ENCODE measurements around the gene VPS13C.

VPS13C gene

DNA sequence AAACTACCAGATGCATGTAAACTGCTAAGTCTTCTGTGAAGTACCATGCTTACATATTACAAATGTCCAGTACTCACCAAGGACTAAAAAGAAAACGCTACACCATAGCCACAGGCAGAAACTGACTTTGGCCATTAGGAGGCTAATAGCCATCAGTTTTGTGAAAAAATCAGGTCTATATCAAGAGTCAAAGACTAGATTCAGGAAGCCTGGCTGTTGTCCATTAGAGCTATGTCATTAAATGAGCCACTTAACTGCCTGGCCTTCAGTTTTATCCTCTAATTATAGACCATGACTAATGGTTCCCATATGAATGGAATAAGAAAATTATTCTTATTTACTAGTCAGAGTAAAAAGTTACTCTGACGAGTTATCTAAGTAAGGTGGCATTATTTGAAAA lies 144.1 kb downstream of the VPS13C start:
- H3K4me2 ChIP-seq (ENCODE audit: low read length): no peak overlapping the region
- no peaks in the 10 kb centered on the region for H3K27me3 ChIP-seq (ENCODE audit: control insufficient read depth, low read length)
- no peak overlapping the region for H3K27ac ChIP-seq (ENCODE audit: low read depth, low read length)
- H3K79me2 ChIP-seq (ENCODE audit: control insufficient read depth, low read length): no peaks in the 10 kb centered on the region
- H3K4me3 ChIP-seq (ENCODE audit: low read length): no peak overlapping the region
- no peaks in the 10 kb centered on the region for H3K9me2 ChIP-seq (replicated peaks; ENCODE audit: control insufficient read depth, low read length)
- no peaks in the 10 kb centered on the region for H3K4me1 ChIP-seq (ENCODE audit: control insufficient read depth, low read length)
- H3K36me3 ChIP-seq (ENCODE audit: control insufficient read depth, low read length): peaks cover 43% of the 10 kb centered on the region
- H4K20me1 ChIP-seq (ENCODE audit: control insufficient read depth, insufficient read depth, low read depth, low read length): no peaks in the 10 kb centered on the region
- TF ChIP-seq, protein P1, sequence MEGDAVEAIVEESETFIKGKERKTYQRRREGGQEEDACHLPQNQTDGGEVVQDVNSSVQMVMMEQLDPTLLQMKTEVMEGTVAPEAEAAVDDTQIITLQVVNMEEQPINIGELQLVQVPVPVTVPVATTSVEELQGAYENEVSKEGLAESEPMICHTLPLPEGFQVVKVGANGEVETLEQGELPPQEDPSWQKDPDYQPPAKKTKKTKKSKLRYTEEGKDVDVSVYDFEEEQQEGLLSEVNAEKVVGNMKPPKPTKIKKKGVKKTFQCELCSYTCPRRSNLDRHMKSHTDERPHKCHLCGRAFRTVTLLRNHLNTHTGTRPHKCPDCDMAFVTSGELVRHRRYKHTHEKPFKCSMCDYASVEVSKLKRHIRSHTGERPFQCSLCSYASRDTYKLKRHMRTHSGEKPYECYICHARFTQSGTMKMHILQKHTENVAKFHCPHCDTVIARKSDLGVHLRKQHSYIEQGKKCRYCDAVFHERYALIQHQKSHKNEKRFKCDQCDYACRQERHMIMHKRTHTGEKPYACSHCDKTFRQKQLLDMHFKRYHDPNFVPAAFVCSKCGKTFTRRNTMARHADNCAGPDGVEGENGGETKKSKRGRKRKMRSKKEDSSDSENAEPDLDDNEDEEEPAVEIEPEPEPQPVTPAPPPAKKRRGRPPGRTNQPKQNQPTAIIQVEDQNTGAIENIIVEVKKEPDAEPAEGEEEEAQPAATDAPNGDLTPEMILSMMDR (IDR thresholded peaks at IDR 0.05; ENCODE audit: low read depth, low read length, poor library complexity, severe bottlenecking): no peak
- no peak for TF ChIP-seq EZH2phosphoT487 (IDR thresholded peaks at IDR 0.05; ENCODE audit: borderline replicate concordance, low read length)
- H3F3A ChIP-seq (ENCODE audit: control insufficient read depth, insufficient read depth): no peaks in the 10 kb centered on the region
- no peaks in the 10 kb centered on the region for H3K9me3 ChIP-seq (ENCODE audit: control insufficient read depth, insufficient read depth, low read length)

DNA sequence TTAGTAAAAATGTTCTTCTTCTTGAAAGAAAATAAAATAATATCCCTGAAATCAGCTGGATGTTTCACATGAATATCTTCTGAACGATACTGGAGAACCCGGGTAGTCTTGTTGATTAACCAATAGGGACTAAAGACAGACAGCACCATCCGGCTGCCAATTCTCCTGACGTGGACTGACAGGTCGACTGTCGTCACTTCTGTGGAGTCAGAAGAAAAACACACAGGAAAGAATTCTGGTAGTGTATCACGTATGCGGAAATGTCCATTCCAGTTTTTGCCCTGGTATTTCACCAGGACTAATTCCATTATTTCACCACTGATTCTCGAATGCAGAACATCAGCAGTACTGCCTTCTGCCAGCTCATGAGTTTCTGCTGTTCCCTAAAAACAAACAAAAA lies 144.6 kb downstream of the VPS13C start:
- no peaks in the 10 kb centered on the region for H3F3A ChIP-seq (ENCODE audit: control insufficient read depth, insufficient read depth)
- peaks cover 48% of the 10 kb centered on the region for H3K36me3 ChIP-seq (ENCODE audit: control insufficient read depth, low read length)
- H4K20me1 ChIP-seq (ENCODE audit: control insufficient read depth, insufficient read depth, low read depth, low read length): no peaks in the 10 kb centered on the region
- no peaks in the 10 kb centered on the region for H3K9me2 ChIP-seq (replicated peaks; ENCODE audit: control insufficient read depth, low read length)
- no peaks in the 10 kb centered on the region for H3K27me3 ChIP-seq (ENCODE audit: control insufficient read depth, low read length)
- no peak overlapping the region for H3K4me2 ChIP-seq (ENCODE audit: low read length)
- no peaks in the 10 kb centered on the region for H3K79me2 ChIP-seq (ENCODE audit: control insufficient read depth, low read length)
- no peak overlapping the region for H3K4me3 ChIP-seq (ENCODE audit: low read length)
- H3K9me3 ChIP-seq (ENCODE audit: control insufficient read depth, insufficient read depth, low read length): no peaks in the 10 kb centered on the region
- H3K4me1 ChIP-seq (ENCODE audit: control insufficient read depth, low read length): no peaks in the 10 kb centered on the region
- TF ChIP-seq, protein P1 (IDR thresholded peaks at IDR 0.05; ENCODE audit: low read depth, low read length, poor library complexity, severe bottlenecking): no peak
- TF ChIP-seq EZH2phosphoT487 (IDR thresholded peaks at IDR 0.05; ENCODE audit: borderline replicate concordance, low read length): no peak
- H3K27ac ChIP-seq (ENCODE audit: low read depth, low read length): no peak overlapping the region

DNA sequence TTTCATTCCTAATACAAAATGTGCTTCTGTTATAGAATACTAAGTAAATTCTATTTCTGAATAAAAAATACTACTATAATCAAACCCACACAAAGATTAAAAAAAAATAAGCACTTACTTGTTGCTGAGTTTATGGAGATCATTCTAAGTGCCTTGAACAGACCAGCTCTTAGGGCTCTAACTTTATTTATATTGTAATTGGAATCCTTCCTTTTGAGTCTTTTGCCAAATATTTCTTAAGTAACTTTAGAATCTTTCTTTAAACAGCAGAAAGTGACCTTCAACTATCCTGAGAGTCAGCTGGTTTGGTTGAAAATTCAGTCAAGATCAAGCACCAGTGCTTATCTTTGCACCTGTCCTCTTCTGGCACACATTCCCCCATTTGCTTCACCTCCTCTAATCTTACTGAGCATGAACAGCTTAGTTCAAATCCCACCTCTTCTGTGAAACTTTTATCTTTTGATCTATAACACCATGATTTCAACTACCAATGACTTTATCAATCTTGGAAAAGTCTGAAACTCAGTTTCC lies 149.3 kb downstream of the VPS13C start:
- H3K9me3 ChIP-seq (ENCODE audit: control insufficient read depth, insufficient read depth, low read length): no peaks in the 10 kb centered on the region

More for the DNA sequence above, 149.3 kb downstream of the VPS13C start:
- Histone ChIP-seq H3K79me2 (ENCODE audit: control insufficient read depth, low read length) (no peaks in the 10 kb centered on the region), H3K27ac (ENCODE audit: low read depth, low read length) (no peak overlapping the region), H3F3A (ENCODE audit: control insufficient read depth, insufficient read depth) (no peaks in the 10 kb centered on the region), H3K4me3 (ENCODE audit: low read length) (no peak overlapping the region), H3K36me3 (ENCODE audit: control insufficient read depth, low read length) (peaks cover 58% of the 10 kb centered on the region), H3K27me3 (ENCODE audit: control insufficient read depth, low read length) (no peaks in the 10 kb centered on the region), H4K20me1 (ENCODE audit: control insufficient read depth, insufficient read depth, low read depth, low read length) (no peaks in the 10 kb centered on the region), H3K4me1 (ENCODE audit: control insufficient read depth, low read length) (no peaks in the 10 kb centered on the region), H3K9me2 (replicated peaks; ENCODE audit: control insufficient read depth, low read length) (no peaks in the 10 kb centered on the region), H3K4me2 (ENCODE audit: low read length) (no peak overlapping the region)
- TF ChIP-seq, protein P1 (IDR thresholded peaks at IDR 0.05; ENCODE audit: low read depth, low read length, poor library complexity, severe bottlenecking): no peak
- no peak for TF ChIP-seq EZH2phosphoT487 (IDR thresholded peaks at IDR 0.05; ENCODE audit: borderline replicate concordance, low read length)
